Activated CD4-positive, alpha-beta T cell treated with anti-CD3 and anti-CD28 coated beads, Interleukin-2, amount 10 ng/mL, durations not matched to agents 7 days and 5 days (primary cell): Measurements from ENCODE around the gene ECHDC3. TPM values are rescaled to one million over a fixed set of nuclear protein-coding genes. Genes with fewer than 3 reads are reported as not detected.

ENCODE experiments used
- CTCF ChIA-PET: fragments of 350-600 bp; sonication (Branson Sonifier 250); formaldehyde crosslinking; loops from one replicate; lab custom pipeline; 2021; ENCODE audit warnings: antibody characterized with exemption; lab: Charles Lee
- POLR2A ChIA-PET: fragments of 350-600 bp; sonication (Branson Sonifier 250); formaldehyde crosslinking; loops from one replicate; lab custom pipeline; 2021; ENCODE audit warnings: antibody characterized with exemption; lab: Charles Lee
- DNase-seq: peaks from one replicate; pipeline ENCODE4 v3.0.0-alpha.2; 2020
- H3K27ac Mint-ChIP-seq: one replicate; pipeline ENCODE4 v1.8.0; 2021; ENCODE audit warnings: mild to moderate bottlenecking, moderate library complexity, mixed read lengths
- H3K27me3 Mint-ChIP-seq: one replicate; pipeline ENCODE4 v1.8.0; 2021; ENCODE audit warnings: mixed read lengths
- H3K36me3 Mint-ChIP-seq: one replicate; pipeline ENCODE4 v1.8.0; 2021; ENCODE audit warnings: low read depth, mixed read lengths
- H3K4me1 Mint-ChIP-seq: one replicate; pipeline ENCODE4 v1.8.0; 2021; ENCODE audit warnings: mixed read lengths
- H3K4me3 Mint-ChIP-seq: one replicate; pipeline ENCODE4 v1.8.0; 2021; ENCODE audit warnings: mild to moderate bottlenecking, moderate library complexity, mixed read lengths
- H3K9me3 Mint-ChIP-seq: one replicate; pipeline ENCODE4 v1.8.0; 2021; ENCODE audit warnings: mixed read lengths
- total RNA-seq, 2 experiments: library from RNA; stranded (reverse); gene quantifications; one replicate each; pipeline ENCODE4 v1.2.3, GENCODE V29; 2021

Gene ECHDC3
- total RNA-seq, 2 experiments from 2014 or later = 1.0 to 1.1 TPM

GRCh38 chr10:11797847-11798633 lies 55.9 kb downstream of the ECHDC3 start:
- Mint-ChIP-seq H3K36me3 (no peaks in the 10 kb centered on the region), H3K4me3 (no peak overlapping the region), H3K9me3 (no peaks in the 10 kb centered on the region), H3K27me3 (peaks cover 5% of the 10 kb centered on the region), H3K27ac (no peak overlapping the region), H3K4me1 (no peaks in the 10 kb centered on the region)
- no peak for DNase-seq
- ChIA-PET CTCF (interaction anchor here (0.8 kb wide), 1 partner anchor 10 kb away, joined by 3 read pairs; no protein-coding TSS in a partner anchor), POLR2A (no interaction called here)

GRCh38 chr10:11798845-11799735 lies 56.9 kb downstream of the ECHDC3 start:
- Mint-ChIP-seq H3K36me3 (no peaks in the 10 kb centered on the region), H3K4me3 (no peak overlapping the region), H3K4me1 (no peaks in the 10 kb centered on the region), H3K9me3 (no peaks in the 10 kb centered on the region), H3K27ac (no peak overlapping the region), H3K27me3 (peaks cover 5% of the 10 kb centered on the region)
- ChIA-PET POLR2A (no interaction called here), CTCF (no interaction called here)
- no peak for DNase-seq

GRCh38 chr10:11799736-11800080 lies 57.5 kb downstream of the ECHDC3 start:
- Mint-ChIP-seq H3K4me3 (no peak overlapping the region), H3K27ac (no peak overlapping the region), H3K9me3 (no peaks in the 10 kb centered on the region), H3K36me3 (no peaks in the 10 kb centered on the region), H3K27me3 (peaks cover 5% of the 10 kb centered on the region), H3K4me1 (no peaks in the 10 kb centered on the region)
- ChIA-PET CTCF (no interaction called here), POLR2A (no interaction called here)
- no peak for DNase-seq

GRCh38 chr10:11804336-11804735 lies 62.2 kb downstream of the ECHDC3 start:
- H3K4me3 Mint-ChIP-seq = no peak overlapping the region
- no peaks in the 10 kb centered on the region for H3K4me1 Mint-ChIP-seq
- peaks cover 14% of the 10 kb centered on the region for H3K27me3 Mint-ChIP-seq
- ChIA-PET POLR2A (no interaction called here), CTCF (no interaction called here)
- H3K9me3 Mint-ChIP-seq = no peaks in the 10 kb centered on the region
- no peaks in the 10 kb centered on the region for H3K36me3 Mint-ChIP-seq
- no peak overlapping the region for H3K27ac Mint-ChIP-seq
- no peak for DNase-seq

GRCh38 chr10:11805792-11806191 lies 63.6 kb downstream of the ECHDC3 start:
- no peak overlapping the region for H3K27ac Mint-ChIP-seq
- H3K36me3 Mint-ChIP-seq = no peaks in the 10 kb centered on the region
- no peaks in the 10 kb centered on the region for H3K4me1 Mint-ChIP-seq
- no peaks in the 10 kb centered on the region for H3K9me3 Mint-ChIP-seq
- peaks cover 14% of the 10 kb centered on the region for H3K27me3 Mint-ChIP-seq
- no peak overlapping the region for H3K4me3 Mint-ChIP-seq
- ChIA-PET CTCF (interaction anchor here (1.1 kb wide), 1 partner anchor 173 kb away, joined by 3 read pairs; no protein-coding TSS in a partner anchor), POLR2A (no interaction called here)
- no peak for DNase-seq

- no peaks in the 10 kb centered on the region for H3K36me3 Mint-ChIP-seq
- no peak overlapping the region for H3K27ac Mint-ChIP-seq
- no peaks in the 10 kb centered on the region for H3K4me1 Mint-ChIP-seq
- H3K4me3 Mint-ChIP-seq = no peak overlapping the region
- POLR2A ChIA-PET = no interaction called here
- peaks cover 14% of the 10 kb centered on the region for H3K27me3 Mint-ChIP-seq
- CTCF ChIA-PET = no interaction called here
- no peak for DNase-seq
- H3K9me3 Mint-ChIP-seq = no peaks in the 10 kb centered on the region
Observed at GRCh38 chr10:11806706-11807105, 64.5 kb downstream of the ECHDC3 start.

- Mint-ChIP-seq H3K4me3 (no peak overlapping the region), H3K9me3 (no peaks in the 10 kb centered on the region), H3K27me3 (peaks cover 17% of the 10 kb centered on the region), H3K36me3 (no peaks in the 10 kb centered on the region), H3K27ac (no peak overlapping the region), H3K4me1 (no peaks in the 10 kb centered on the region)
- POLR2A ChIA-PET = no interaction called here
- CTCF ChIA-PET = no interaction called here
- no peak for DNase-seq
Observed at GRCh38 chr10:11808808-11809207, 66.6 kb downstream of the ECHDC3 start.

- no peaks in the 10 kb centered on the region for H3K36me3 Mint-ChIP-seq
- ChIA-PET CTCF (interaction anchor here (1.1 kb wide), 1 partner anchor 10 kb away, joined by 3 read pairs; no protein-coding TSS in a partner anchor), POLR2A (no interaction called here)
- DNase-seq = no peak
- H3K4me3 Mint-ChIP-seq = no peak overlapping the region
- H3K4me1 Mint-ChIP-seq = no peaks in the 10 kb centered on the region
- H3K27ac Mint-ChIP-seq = no peak overlapping the region
- no peaks in the 10 kb centered on the region for H3K9me3 Mint-ChIP-seq
- peaks cover 17% of the 10 kb centered on the region for H3K27me3 Mint-ChIP-seq
Observed at GRCh38 chr10:11810313-11810766, 68.2 kb downstream of the ECHDC3 start.

GRCh38 chr10:11810973-11811372 lies 68.8 kb downstream of the ECHDC3 start:
- no peaks in the 10 kb centered on the region for H3K9me3 Mint-ChIP-seq
- peaks cover 17% of the 10 kb centered on the region for H3K27me3 Mint-ChIP-seq
- no peak overlapping the region for H3K4me3 Mint-ChIP-seq
- POLR2A ChIA-PET = no interaction called here
- no peak overlapping the region for H3K27ac Mint-ChIP-seq
- CTCF ChIA-PET = interaction anchor here (0.8 to 1.2 kb wide), 2 partner anchors 9 to 156 kb away, joined by 3 to 4 read pairs; no protein-coding TSS in a partner anchor
- H3K4me1 Mint-ChIP-seq = no peaks in the 10 kb centered on the region
- H3K36me3 Mint-ChIP-seq = no peaks in the 10 kb centered on the region
- DNase-seq = no peak

- POLR2A ChIA-PET = no interaction called here
- no peak for DNase-seq
- H3K4me1 Mint-ChIP-seq = no peaks in the 10 kb centered on the region
- no peak overlapping the region for H3K27ac Mint-ChIP-seq
- CTCF ChIA-PET = interaction anchor here (0.6 to 1.7 kb wide), 2 partner anchors 10 to 278 kb away, joined by 4 read pairs; no protein-coding TSS in a partner anchor
- no peaks in the 10 kb centered on the region for H3K36me3 Mint-ChIP-seq
- H3K27me3 Mint-ChIP-seq = peaks cover 12% of the 10 kb centered on the region
- H3K9me3 Mint-ChIP-seq = no peaks in the 10 kb centered on the region
- H3K4me3 Mint-ChIP-seq = no peak overlapping the region
Observed at GRCh38 chr10:11813177-11813576, 71.0 kb downstream of the ECHDC3 start.
